SK-N-SH (cell line): ENCODE measurements around the gene OR2AE1.

ENCODE experiments used
- MAX ChIP-seq: IDR thresholded peaks from 2 replicates; pipeline ENCODE4 v1.4.0; 2012; ENCODE audit warnings: low read depth
- TEAD4 ChIP-seq: IDR thresholded peaks from 2 replicates; pipeline ENCODE4 v1.4.0; 2012; ENCODE audit warnings: mild to moderate bottlenecking, borderline replicate concordance; ENCODE audit not compliant: insufficient read depth
- ZBTB33 ChIP-seq: IDR thresholded peaks from 2 replicates; pipeline ENCODE4 v1.4.0; 2012; ENCODE audit warnings: low read depth, borderline replicate concordance

GRCh38 chr7:99827040-99827778 lies 49.6 kb downstream of the OR2AE1 start:
- TF ChIP-seq TEAD4 = no peak
- no peak for TF ChIP-seq ZBTB33
- no peak for TF ChIP-seq MAX
